GM12892 (cell line): ENCODE measurements around the gene MKX.

Source experiments
- POLR2AphosphoS5 ChIP-seq: IDR thresholded peaks from 2 replicates; pipeline ENCODE4 v1.6.1; 2011; ENCODE audit warnings: low read depth, low read length, control low read depth
- TAF1 ChIP-seq: IDR thresholded peaks from 2 replicates; pipeline ENCODE4 v1.6.1; 2011; ENCODE audit warnings: low read depth, mild to moderate bottlenecking, control low read depth, low read length, borderline replicate concordance

DNA sequence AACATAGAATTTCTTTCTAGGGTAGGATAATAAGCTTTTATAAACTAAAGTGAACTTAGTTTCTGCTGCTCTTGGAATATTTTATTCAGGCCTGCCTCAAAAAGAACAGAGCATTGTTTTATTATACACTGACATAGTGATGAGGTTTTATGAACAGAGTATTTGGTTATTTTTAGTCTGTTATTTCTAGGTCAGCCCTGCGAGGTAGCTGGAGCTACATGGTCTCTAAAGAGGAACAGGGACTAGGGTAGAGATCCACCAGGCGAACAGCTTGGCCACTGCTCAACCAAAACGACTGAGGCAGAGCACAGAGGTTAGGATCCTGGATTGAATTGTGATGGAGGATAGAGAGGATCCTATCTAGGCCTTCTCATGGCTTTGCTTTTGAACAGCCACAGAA lies 53.0 kb downstream of the MKX start:
- TF ChIP-seq TAF1, result no peak
- TF ChIP-seq POLR2AphosphoS5, result no peak
